Nephron (organoid): ENCODE results near the gene MAP3K7.

Experiments
- H3K27ac Mint-ChIP-seq, 3 experiments: 2 replicates each; pipeline ENCODE4 v1.8.0; 2020; ENCODE audit warnings: mixed read lengths in 3 of 3, mild to moderate bottlenecking in 2 of 3, moderate library complexity in 1 of 3
- H3K27me3 Mint-ChIP-seq: 2 replicates; pipeline ENCODE4 v1.8.0; 2021; ENCODE audit warnings: low read depth, mild to moderate bottlenecking, moderate library complexity, mixed read lengths
- H3K36me3 Mint-ChIP-seq: 2 replicates; pipeline ENCODE4 v1.8.0; 2020; ENCODE audit warnings: low read depth, mixed read lengths
- H3K4me1 Mint-ChIP-seq: 2 replicates; pipeline ENCODE4 v1.8.0; 2020; ENCODE audit warnings: mixed read lengths
- H3K4me3 Mint-ChIP-seq, 3 experiments: 2 replicates each; pipeline ENCODE4 v1.8.0; 2020; ENCODE audit warnings: mild to moderate bottlenecking in 3 of 3, mixed read lengths in 3 of 3, moderate library complexity in 2 of 3
- H3K9me3 Mint-ChIP-seq: 2 replicates; pipeline ENCODE4 v1.8.0; 2020; ENCODE audit warnings: mixed read lengths
- TF ChIP-seq, protein P1 (sequence below), 3 experiments: fragments of 200-600 bp; sonication (generic); IDR thresholded peaks; one replicate each; pipeline ENCODE4 v1.5.0; 2021; ENCODE audit warnings: antibody characterized with exemption in 3 of 3; ENCODE audit not compliant: unreplicated experiment in 3 of 3

The MAP3K7 gene

DNA sequence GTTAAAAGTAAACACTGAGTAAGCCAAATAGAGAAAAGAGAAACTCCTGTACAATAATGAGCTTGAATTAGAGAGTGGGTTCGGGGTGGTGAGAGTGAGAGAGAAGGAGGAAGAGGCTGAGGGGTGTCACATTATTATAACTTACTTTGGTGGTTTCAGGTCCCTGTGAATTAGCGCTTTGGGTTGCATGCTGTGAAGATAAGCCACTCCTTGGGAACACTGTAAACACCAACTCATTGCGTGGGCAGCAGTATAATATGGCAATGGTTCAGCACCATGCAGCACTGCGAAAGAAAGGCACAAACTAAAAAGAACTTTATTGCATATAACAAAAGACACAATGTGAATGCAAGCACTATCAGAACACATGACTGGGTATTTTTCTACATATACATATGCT is 26.9 kb downstream of the MAP3K7 start:
- Mint-ChIP-seq H3K27me3 (no peaks in the 10 kb centered on the region), H3K27ac (no peak overlapping the region), H3K9me3 (peaks cover 17% of the 10 kb centered on the region), H3K4me1 (no peaks in the 10 kb centered on the region), H3K36me3 (peaks cover 79% of the 10 kb centered on the region), H3K4me3 (no peak overlapping the region)
- TF ChIP-seq, protein P1, sequence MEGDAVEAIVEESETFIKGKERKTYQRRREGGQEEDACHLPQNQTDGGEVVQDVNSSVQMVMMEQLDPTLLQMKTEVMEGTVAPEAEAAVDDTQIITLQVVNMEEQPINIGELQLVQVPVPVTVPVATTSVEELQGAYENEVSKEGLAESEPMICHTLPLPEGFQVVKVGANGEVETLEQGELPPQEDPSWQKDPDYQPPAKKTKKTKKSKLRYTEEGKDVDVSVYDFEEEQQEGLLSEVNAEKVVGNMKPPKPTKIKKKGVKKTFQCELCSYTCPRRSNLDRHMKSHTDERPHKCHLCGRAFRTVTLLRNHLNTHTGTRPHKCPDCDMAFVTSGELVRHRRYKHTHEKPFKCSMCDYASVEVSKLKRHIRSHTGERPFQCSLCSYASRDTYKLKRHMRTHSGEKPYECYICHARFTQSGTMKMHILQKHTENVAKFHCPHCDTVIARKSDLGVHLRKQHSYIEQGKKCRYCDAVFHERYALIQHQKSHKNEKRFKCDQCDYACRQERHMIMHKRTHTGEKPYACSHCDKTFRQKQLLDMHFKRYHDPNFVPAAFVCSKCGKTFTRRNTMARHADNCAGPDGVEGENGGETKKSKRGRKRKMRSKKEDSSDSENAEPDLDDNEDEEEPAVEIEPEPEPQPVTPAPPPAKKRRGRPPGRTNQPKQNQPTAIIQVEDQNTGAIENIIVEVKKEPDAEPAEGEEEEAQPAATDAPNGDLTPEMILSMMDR (IDR thresholded peaks at IDR 0.05; ENCODE audit: unreplicated experiment in 3 of 3) = no peak

DNA sequence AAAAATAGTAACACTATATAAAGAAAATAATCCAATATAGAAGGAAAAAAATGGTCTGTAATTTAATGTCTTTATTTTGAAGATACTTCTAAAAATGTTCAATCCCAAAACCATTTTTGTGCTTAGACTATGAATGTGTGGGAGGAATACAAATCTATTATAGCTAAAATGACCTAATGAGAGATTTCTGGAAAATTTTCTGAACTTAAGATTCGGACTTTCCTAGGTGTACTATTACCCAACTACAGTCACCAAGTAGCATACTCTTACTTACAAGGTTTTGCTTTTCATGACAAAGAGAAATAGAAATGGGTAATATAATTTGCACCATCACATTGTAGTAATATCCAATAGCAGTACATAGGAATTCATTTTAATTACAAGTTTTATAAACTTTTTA is 29.9 kb downstream of the MAP3K7 start:
- H3K4me1 Mint-ChIP-seq = no peaks in the 10 kb centered on the region
- no peak overlapping the region for H3K27ac Mint-ChIP-seq
- no peaks in the 10 kb centered on the region for H3K27me3 Mint-ChIP-seq
- H3K4me3 Mint-ChIP-seq = no peak overlapping the region
- peaks cover 3% of the 10 kb centered on the region for H3K9me3 Mint-ChIP-seq
- peaks cover 76% of the 10 kb centered on the region for H3K36me3 Mint-ChIP-seq
- TF ChIP-seq, protein P1 (IDR thresholded peaks at IDR 0.05; ENCODE audit: unreplicated experiment in 3 of 3) = no peak

DNA sequence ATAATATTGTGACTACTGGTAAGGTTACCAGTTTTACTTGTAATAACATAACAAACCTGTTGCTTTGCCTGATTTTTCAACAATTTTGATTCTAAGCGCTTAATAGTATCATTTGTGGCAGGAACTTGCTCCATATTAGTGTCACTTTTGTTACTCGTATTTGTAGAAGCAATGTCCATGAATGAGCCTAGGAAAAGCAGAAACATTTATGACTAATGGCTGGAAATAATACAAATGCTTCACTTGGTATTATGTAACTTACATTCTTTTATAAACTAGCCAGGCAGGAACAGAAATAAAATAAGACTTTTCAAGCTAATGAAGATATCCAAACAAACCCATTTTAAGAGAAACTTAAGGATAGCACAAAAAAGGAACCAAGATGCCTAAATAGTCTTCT is 38.9 kb downstream of the MAP3K7 start:
- TF ChIP-seq, protein P1 (IDR thresholded peaks at IDR 0.05; ENCODE audit: unreplicated experiment in 3 of 3) = no peak
- Mint-ChIP-seq H3K4me3 (no peak overlapping the region), H3K36me3 (peaks cover 74% of the 10 kb centered on the region), H3K9me3 (no peaks in the 10 kb centered on the region), H3K4me1 (no peaks in the 10 kb centered on the region), H3K27ac (no peak overlapping the region), H3K27me3 (no peaks in the 10 kb centered on the region)

DNA sequence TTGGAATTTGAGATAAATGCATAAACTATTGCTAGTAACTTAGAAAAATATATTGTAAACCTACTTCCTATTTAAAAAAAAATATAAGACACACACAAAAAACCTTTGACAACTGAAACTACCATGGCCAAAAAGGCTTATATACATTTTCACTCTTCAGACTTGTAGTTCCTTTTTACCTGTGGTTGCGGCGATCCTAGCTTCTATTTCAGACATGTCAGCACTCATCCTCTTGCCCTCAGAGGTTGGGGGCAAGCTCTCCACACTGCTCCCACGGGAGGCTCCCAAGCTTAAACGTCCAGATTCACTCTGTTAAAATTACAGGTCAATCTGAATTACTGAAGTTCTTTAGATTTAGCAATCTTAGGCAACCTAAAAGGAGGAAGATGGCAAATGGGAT is 39.8 kb downstream of the MAP3K7 start:
- no peaks in the 10 kb centered on the region for H3K9me3 Mint-ChIP-seq
- peaks cover 72% of the 10 kb centered on the region for H3K36me3 Mint-ChIP-seq
- H3K4me3 Mint-ChIP-seq = no peak overlapping the region
- no peaks in the 10 kb centered on the region for H3K4me1 Mint-ChIP-seq
- no peaks in the 10 kb centered on the region for H3K27me3 Mint-ChIP-seq
- no peak overlapping the region for H3K27ac Mint-ChIP-seq
- TF ChIP-seq, protein P1 (IDR thresholded peaks at IDR 0.05; ENCODE audit: unreplicated experiment in 3 of 3) = no peak

DNA sequence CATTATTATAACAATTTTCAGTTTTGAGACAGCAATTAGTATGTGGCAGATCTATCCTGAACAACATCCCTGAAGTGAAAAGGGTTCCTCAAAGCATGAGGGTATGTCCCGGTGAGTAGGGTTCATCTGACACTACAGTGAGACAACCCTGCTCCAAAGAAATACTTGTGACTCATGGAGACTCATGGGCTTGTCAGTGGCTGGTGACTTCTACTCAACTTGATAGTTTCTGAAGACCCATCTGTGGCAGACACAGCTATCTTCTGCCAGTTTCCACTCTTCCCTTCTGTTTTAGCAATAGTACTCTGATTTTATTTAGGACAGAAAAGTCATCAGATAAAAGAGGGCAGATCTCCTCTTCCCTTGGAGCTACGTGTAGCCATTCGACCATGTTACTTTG is 41.4 kb downstream of the MAP3K7 start:
- Mint-ChIP-seq H3K9me3 (no peaks in the 10 kb centered on the region), H3K27me3 (no peaks in the 10 kb centered on the region), H3K4me1 (no peaks in the 10 kb centered on the region), H3K36me3 (peaks cover 71% of the 10 kb centered on the region), H3K27ac (no peak overlapping the region), H3K4me3 (no peak overlapping the region)
- TF ChIP-seq, protein P1 (IDR thresholded peaks at IDR 0.05; ENCODE audit: unreplicated experiment in 3 of 3) = no peak

DNA sequence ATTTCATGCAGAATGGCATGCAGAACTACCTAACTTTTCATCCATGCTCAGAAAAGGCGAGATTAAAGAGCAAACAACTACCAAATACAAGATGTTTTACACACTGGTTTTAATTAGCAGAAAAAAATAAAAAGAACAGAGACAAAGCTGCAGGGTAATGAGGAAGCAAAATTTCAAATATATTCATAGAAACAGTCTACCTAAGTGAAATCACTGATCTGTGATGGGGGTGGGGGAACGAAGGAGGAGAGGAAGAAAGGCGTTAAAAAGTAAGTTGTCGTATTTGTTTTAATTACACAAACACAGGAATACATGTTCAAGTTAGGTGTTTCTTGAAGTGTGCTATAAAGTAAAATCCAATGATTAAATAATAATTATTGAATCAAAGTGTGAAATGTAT is 42.1 kb downstream of the MAP3K7 start:
- no peaks in the 10 kb centered on the region for H3K27me3 Mint-ChIP-seq
- H3K9me3 Mint-ChIP-seq = no peaks in the 10 kb centered on the region

More for the DNA sequence above, 42.1 kb downstream of the MAP3K7 start:
- Mint-ChIP-seq H3K36me3 (peaks cover 68% of the 10 kb centered on the region), H3K27ac (no peak overlapping the region), H3K4me3 (no peak overlapping the region), H3K4me1 (no peaks in the 10 kb centered on the region)
- TF ChIP-seq, protein P1 (IDR thresholded peaks at IDR 0.05; ENCODE audit: unreplicated experiment in 3 of 3) = no peak
